ENCODE results near the gene KRT12.
"Not testable (repeated sequence)": the region's sequence is repeated elsewhere in the genome, so short reads cannot be mapped to it uniquely, and the experiment has no call there.

Gene KRT12

GRCh38 chr17:40883626-40884334 is 16.8 kb upstream of the KRT12 start:
- DNase-seq: no peak

DNA sequence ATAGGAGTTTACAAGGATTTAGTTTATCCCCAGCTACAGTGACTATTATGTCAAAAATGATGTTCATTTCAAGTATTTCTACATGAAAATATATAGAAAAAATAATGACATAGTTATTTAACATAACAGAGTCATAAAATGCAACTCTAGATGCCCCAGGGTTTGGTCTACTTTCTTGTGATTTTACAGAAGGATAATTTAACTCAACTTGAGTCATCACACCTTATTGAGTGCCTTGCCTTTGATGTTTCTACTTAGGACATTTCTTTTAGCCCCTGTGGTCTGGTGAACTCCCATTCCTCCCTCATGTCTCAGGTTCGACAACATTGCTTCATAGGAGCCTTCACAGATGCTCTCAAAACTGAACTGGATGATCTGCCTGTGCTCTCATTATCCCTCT is 16.0 kb upstream of the KRT12 start:
- no peak for DNase-seq

DNA sequence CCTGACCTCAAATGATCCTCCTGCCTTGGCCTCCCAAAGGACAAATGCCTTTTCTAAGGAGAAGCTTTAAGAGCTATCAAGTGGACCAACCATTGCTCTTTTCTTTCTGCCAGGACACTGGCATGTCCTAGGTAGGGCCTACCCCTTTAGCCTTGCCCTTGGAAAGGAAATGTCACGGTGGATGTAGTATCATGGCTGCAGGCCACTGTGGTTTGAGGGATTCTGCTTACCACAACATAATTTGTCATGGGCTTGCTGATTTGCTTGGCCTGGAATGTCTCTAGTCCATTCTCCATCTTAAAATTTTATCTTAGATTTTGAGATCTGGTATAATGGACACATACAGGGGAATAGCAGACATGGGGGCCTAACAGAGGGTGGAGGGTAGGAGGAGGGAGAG is 12.0 kb upstream of the KRT12 start:
- DNase-seq: no peak

DNA sequence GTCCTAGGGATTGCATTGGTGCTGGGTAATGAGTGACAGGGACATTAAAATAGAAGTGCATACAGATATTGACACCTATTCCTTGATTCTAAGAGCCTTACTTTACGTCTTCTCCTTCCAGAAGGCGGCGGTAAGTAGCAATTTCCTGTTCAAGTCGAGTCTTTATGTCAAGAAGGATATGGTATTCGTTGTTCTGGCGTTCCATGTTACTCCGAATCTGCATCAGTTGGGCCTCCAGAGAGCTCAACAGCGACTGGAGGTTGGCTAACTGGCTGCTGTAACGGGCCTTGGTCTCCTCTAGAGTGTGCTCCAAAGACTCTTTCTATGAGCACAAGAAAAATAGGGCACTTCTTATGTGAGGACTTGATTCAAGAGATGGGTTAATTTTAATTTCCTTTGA is 11.0 kb upstream of the KRT12 start:
- DNase-seq: no peak

GRCh38 chr17:40873801-40874200 is 6.8 kb upstream of the KRT12 start:
- DNase-seq: no peak

GRCh38 chr17:40873255-40873654 is 6.2 kb upstream of the KRT12 start:
- DNase-seq: no peak

GRCh38 chr17:40872416-40872815 is 5.4 kb upstream of the KRT12 start:
- no peak for DNase-seq

- DNase-seq: no peak
Observed at GRCh38 chr17:40871316-40871715, 4.3 kb upstream of the KRT12 start.

- no peak for DNase-seq
Observed at GRCh38 chr17:40870136-40870535, 3.1 kb upstream of the KRT12 start.

DNA sequence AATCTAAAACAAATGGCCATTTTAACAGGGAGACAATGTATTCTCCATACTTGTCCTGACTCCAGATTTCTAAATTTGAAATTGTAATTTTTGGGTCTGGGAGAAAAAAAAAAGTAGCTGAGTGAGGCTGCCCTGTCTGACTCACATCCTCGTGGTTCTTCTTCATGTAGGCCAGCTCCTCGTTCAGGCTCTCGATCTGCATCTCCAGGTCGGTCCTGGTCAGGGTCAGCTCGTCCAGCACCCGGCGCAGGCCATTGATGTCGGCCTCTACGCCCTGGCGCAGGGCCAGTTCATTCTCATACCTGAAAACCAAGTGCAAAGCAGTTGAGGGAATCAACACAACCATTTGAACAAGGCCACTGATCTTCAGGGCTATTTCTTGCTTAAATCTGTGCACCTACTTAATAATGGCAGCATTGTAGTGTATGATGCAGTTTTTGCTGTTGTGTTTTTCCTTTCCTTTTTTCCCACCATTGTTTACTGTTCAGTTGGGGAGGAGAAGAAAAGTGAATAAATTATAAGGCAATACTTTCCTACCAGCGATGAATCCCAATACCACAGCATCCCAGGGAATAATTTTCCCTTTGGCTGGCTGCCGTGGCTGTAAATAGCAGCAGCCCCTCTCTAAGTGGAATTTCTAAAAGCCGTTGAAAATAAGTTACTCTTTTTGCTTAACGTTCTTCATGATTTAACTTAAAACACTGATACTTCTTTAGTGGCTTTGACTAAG is 2.2 kb downstream of the KRT12 start:
- no peak for DNase-seq

- DNase-seq: no peak
Observed at GRCh38 chr17:40862985-40863733, 3.9 kb downstream of the KRT12 start.

DNA sequence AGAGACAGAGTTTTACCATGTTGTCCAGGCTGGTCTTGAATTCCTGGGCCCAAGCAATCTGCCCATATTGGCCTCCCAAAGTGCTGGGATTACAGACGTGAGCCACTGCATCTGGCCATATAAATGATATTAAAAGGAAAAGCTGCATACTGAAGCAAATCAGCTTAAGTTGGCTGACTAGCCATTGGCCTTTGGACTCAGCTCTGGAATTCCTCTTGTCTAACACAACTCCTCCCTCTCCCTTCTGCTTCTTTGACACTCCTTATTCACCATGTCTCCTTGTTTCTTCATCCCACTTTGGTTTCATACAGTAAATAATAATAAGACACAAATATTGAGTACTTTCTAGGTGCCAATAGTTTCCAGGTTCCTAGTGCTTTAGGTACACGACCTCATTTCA is 7.5 kb downstream of the KRT12 start:
- DNase-seq: no peak

- DNase-seq: not testable (repeated sequence)
Observed at GRCh38 chr17:40858667-40859066, 8.4 kb downstream of the KRT12 start.

GRCh38 chr17:40857535-40857934 is 9.5 kb downstream of the KRT12 start:
- no peak for DNase-seq

DNA sequence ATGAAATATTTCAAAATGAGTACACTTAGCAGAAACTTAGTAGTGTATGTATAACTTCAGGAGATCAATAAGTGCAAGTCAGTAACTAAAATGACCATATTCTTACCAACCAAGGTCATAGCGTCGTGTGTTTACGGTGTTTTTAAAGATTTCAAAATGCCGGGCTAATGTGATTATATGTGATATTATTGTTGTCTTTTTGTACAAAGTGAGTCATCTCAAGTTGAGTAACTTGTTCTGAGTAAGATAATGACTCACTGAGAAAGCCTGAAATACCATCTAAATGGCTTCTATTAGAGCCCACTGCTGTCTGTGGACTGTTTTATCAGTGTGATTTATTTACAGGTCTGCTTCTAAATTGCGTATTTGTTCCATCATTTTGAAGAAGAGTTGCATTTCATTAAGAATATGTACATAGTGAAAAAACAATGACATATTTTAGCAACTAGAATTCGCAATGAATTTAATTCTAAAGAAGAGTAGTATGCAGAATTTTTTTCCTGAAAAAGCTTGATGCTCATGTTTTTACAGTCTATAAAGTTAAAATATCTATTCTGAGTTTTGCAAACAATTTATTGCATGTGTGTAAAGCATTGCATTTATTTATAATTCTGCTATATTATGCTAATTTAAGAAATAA is 12.7 kb downstream of the KRT12 start:
- no peak for DNase-seq

DNA sequence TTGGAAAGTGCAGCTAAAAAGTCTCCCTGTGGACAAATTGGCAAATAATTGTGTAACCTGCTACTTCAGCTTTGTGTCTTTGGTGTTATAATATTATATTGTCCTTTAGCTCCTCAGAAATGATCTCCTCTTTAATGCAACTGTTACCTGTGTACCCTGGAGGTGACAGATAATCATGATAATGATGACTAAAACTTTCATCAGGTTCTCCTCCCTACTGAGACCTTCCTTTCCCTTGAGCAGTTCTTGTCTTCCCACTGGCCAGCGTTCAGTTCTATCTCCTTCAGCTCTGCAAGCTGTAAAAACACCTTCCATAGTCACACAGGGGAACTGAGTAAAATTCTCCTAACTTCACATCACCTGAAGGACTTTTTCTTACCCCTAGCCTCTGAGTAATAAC is 14.7 kb downstream of the KRT12 start:
- no peak for DNase-seq

GRCh38 chr17:40850293-40850972 is 16.6 kb downstream of the KRT12 start:
- DNase-seq: no peak

DNA sequence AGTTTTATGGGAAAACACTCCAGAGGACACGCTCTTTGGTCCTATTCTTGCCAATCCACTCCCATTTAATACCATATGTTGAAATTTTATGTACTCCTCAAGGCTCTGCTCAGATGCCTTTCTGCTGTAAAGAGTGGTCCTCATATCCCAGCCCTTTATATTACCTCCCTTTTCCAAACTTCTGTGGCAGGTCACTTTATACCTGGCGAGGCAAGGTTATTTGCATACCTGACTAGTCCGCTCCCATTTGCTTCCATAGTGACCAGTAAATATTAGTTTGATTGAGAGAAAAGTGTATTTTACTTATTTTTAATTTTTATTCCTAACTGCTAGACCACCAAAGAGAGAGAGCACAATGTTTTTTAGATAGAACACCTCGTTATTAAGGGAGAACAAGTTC is 17.3 kb downstream of the KRT12 start:
- DNase-seq: no peak

GRCh38 chr17:40848583-40849235 is 18.3 kb downstream of the KRT12 start:
- no peak for DNase-seq

- no peak for DNase-seq
Observed at GRCh38 chr17:40846515-40847144, 20.4 kb downstream of the KRT12 start.

DNA sequence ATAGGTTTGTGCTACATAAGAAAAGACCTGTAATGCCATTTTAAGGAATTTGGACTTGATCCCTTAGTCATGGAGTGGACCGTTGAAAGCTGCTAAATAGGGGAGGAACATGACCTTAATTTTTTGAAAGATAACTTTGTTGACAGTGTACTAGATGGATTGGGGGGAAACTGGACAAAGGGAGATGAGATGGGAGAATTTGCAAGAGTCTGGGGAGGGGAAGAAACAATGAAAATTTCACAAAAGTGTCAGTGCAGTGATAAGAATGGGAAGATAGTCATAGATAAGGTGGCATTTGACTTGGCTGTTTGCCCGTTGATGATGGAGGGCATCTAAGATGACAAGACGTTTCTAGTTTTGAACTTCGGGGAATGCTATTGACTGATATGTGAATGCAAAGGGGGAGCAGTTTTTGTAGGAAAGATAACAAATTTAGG is 22.3 kb downstream of the KRT12 start:
- no peak for DNase-seq

GRCh38 chr17:40843242-40843641 is 23.8 kb downstream of the KRT12 start:
- no peak for DNase-seq

All from CD4-positive, alpha-beta T cell treated with Interleukin-12 subunit alpha and Interleukin-12 subunit beta, for 1 hour (primary cell).